Activated CD4-positive, alpha-beta memory T cell treated with anti-CD3 and anti-CD28 coated beads for 36 hours (primary cell): ENCODE results near the gene DCAF17. TPM values are rescaled to one million over a fixed set of nuclear protein-coding genes. Genes with fewer than 3 reads are reported as not detected.

Source experiments
- CTCF ChIA-PET: fragments of 350-600 bp; sonication (Branson Sonifier 250); formaldehyde crosslinking; loops from one replicate; lab custom pipeline; 2021; ENCODE audit warnings: antibody characterized with exemption, inconsistent platforms; lab: Charles Lee
- POLR2A ChIA-PET: fragments of 350-600 bp; sonication (Branson Sonifier 250); formaldehyde crosslinking; loops from one replicate; lab custom pipeline; 2021; ENCODE audit warnings: antibody characterized with exemption; lab: Charles Lee
- DNase-seq: peaks from one replicate; pipeline ENCODE4 v3.0.0-alpha.2; 2020
- H3K27ac Mint-ChIP-seq: one replicate; pipeline ENCODE4 v1.8.0; 2021; ENCODE audit warnings: mixed read lengths
- H3K27me3 Mint-ChIP-seq: one replicate; pipeline ENCODE4 v1.8.0; 2021; ENCODE audit warnings: mixed read lengths
- H3K36me3 Mint-ChIP-seq: one replicate; pipeline ENCODE4 v1.8.0; 2021; ENCODE audit warnings: mixed read lengths
- H3K4me1 Mint-ChIP-seq: one replicate; pipeline ENCODE4 v1.8.0; 2021; ENCODE audit warnings: low read depth, mixed read lengths
- H3K4me3 Mint-ChIP-seq: one replicate; pipeline ENCODE4 v1.8.0; 2021; ENCODE audit warnings: mild to moderate bottlenecking, mixed read lengths
- H3K9me3 Mint-ChIP-seq: one replicate; pipeline ENCODE4 v1.8.0; 2021; ENCODE audit warnings: mixed read lengths
- intact Hi-C: fragments of 100-400 bp; cut with micrococcal nuclease; formaldehyde crosslinking; loops from one replicate; pipeline ENCODE4 v1.15.1; 2023
- total RNA-seq, 2 experiments: library from RNA; stranded (reverse); gene quantifications; one replicate each; pipeline ENCODE4 v1.2.3, GENCODE V29; 2021

Gene DCAF17
- total RNA-seq, 2 experiments from 2014 or later: 14.1 to 14.7 TPM

GRCh38 chr2:171400395-171400794, 33.6 kb upstream of the DCAF17 start:
- H3K27me3 Mint-ChIP-seq: no peaks in the 10 kb centered on the region
- ChIA-PET POLR2A (no interaction called here), CTCF (interaction anchor here (1.3 to 1.4 kb wide), 2 partner anchors 14 to 16 kb away, joined by 3 read pairs; no protein-coding TSS in a partner anchor)
- no peak overlapping the region for H3K4me3 Mint-ChIP-seq
- intact Hi-C loops: loop anchor here (1.0 to 5.0 kb wide), 3 partner anchors 9 to 238 kb away; partner anchors contain the start of gene TLK1
- H3K36me3 Mint-ChIP-seq: peaks cover 10% of the 10 kb centered on the region
- no peak for DNase-seq
- H3K4me1 Mint-ChIP-seq: peaks cover 44% of the 10 kb centered on the region
- H3K9me3 Mint-ChIP-seq: peaks cover 10% of the 10 kb centered on the region
- no peak overlapping the region for H3K27ac Mint-ChIP-seq

- no peak for DNase-seq
- no peak overlapping the region for H3K27ac Mint-ChIP-seq
- ChIA-PET CTCF (interaction anchor here (1.4 kb wide), 1 partner anchor 14 kb away, joined by 3 read pairs; no protein-coding TSS in a partner anchor), POLR2A (no interaction called here)
- no peaks in the 10 kb centered on the region for H3K27me3 Mint-ChIP-seq
- intact Hi-C loops: loop anchor here (5.0 kb wide), 2 partner anchors 55 to 240 kb away; partner anchors contain the start of gene TLK1
- peaks cover 52% of the 10 kb centered on the region for H3K4me1 Mint-ChIP-seq
- peaks cover 10% of the 10 kb centered on the region for H3K9me3 Mint-ChIP-seq
- H3K4me3 Mint-ChIP-seq: no peak overlapping the region
- peaks cover 12% of the 10 kb centered on the region for H3K36me3 Mint-ChIP-seq
These were observed 32.1 kb upstream of the DCAF17 start for GRCh38 chr2:171401947-171402346.

DNA sequence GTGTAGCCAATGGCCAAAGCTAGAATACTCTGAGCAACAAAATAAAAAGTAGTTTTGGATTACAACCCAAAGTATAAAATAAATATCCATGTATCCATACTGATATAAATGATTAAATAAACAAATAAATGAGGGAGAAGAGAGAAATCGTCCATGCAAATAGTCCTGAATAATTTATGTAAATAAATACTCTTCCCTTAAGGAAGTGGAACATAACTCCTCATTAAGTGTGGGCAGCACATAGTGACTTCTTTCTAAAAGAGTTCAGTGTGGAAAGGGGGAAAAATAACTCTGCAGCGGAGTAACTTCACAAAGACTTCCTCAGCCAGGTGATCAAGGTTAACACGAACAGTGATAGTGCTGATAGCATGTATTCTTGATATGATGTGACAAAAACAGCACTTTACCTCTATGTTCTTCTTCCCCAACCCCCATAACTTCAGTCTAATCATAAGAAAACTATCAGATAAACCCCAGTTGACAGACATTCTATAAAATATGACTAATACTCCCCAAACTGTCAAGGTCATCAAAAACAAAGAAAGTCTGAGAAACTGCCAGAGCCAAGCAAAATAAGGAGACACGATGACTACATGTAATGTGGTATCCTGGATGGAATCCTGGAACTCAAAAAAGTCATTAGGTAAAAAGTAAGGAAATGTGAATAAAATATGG, 31.0 kb upstream of the DCAF17 start:
- H3K36me3 Mint-ChIP-seq: peaks cover 12% of the 10 kb centered on the region
- H3K4me1 Mint-ChIP-seq: peaks cover 54% of the 10 kb centered on the region
- no peak overlapping the region for H3K4me3 Mint-ChIP-seq
- intact Hi-C loops: loop anchor here (1.0 to 5.0 kb wide), 4 partner anchors 13 to 241 kb away; partner anchors contain the start of gene TLK1
- no peaks in the 10 kb centered on the region for H3K27me3 Mint-ChIP-seq
- DNase-seq: no peak
- H3K27ac Mint-ChIP-seq: no peak overlapping the region
- POLR2A ChIA-PET: no interaction called here
- peaks cover 10% of the 10 kb centered on the region for H3K9me3 Mint-ChIP-seq
- CTCF ChIA-PET: no interaction called here

- no peak for DNase-seq
- peaks cover 10% of the 10 kb centered on the region for H3K9me3 Mint-ChIP-seq
- CTCF ChIA-PET: interaction anchor here (1.3 kb wide), 1 partner anchor 137 kb away, joined by 3 read pairs; no protein-coding TSS in a partner anchor
- no peak overlapping the region for H3K4me3 Mint-ChIP-seq
- no peak overlapping the region for H3K27ac Mint-ChIP-seq
- POLR2A ChIA-PET: interaction anchor here (0.5 kb wide), 1 partner anchor 241 kb away, joined by 6 read pairs; no protein-coding TSS in a partner anchor
- intact Hi-C loops: loop anchor here (5.0 kb wide), 2 partner anchors 57 to 242 kb away; partner anchors contain the start of gene TLK1
- no peaks in the 10 kb centered on the region for H3K27me3 Mint-ChIP-seq
- peaks cover 46% of the 10 kb centered on the region for H3K4me1 Mint-ChIP-seq
- peaks cover 12% of the 10 kb centered on the region for H3K36me3 Mint-ChIP-seq
These were observed 29.8 kb upstream of the DCAF17 start for GRCh38 chr2:171404261-171404660.

DNA sequence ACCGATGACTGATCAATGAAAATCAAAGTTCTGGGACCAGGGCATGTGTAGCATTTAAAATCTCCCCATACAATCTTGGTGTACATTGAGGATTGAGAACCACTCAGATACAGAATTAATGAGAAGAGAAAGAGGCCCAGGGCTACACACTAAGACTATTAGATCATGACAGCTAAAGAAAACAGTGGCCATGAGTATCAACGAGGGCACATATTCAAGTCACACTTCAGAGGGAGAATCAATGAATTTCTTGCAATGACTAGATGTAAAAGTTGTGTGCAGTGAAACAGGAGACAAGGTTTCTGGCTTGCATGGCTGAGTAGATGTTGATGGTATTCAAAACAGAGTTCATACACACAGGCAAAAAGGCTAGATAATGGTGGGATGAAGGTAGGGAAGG, 29.3 kb upstream of the DCAF17 start:
- ChIA-PET CTCF (interaction anchor here (1.3 kb wide), 1 partner anchor 137 kb away, joined by 3 read pairs; no protein-coding TSS in a partner anchor), POLR2A (interaction anchor here (0.5 kb wide), 1 partner anchor 241 kb away, joined by 6 read pairs; no protein-coding TSS in a partner anchor)
- H3K27ac Mint-ChIP-seq: no peak overlapping the region
- H3K27me3 Mint-ChIP-seq: no peaks in the 10 kb centered on the region
- peaks cover 10% of the 10 kb centered on the region for H3K9me3 Mint-ChIP-seq
- no peak for DNase-seq
- peaks cover 12% of the 10 kb centered on the region for H3K36me3 Mint-ChIP-seq
- H3K4me1 Mint-ChIP-seq: peaks cover 47% of the 10 kb centered on the region
- intact Hi-C loops: loop anchor here (5.0 kb wide), 2 partner anchors 57 to 242 kb away; partner anchors contain the start of gene TLK1
- H3K4me3 Mint-ChIP-seq: no peak overlapping the region

DNA sequence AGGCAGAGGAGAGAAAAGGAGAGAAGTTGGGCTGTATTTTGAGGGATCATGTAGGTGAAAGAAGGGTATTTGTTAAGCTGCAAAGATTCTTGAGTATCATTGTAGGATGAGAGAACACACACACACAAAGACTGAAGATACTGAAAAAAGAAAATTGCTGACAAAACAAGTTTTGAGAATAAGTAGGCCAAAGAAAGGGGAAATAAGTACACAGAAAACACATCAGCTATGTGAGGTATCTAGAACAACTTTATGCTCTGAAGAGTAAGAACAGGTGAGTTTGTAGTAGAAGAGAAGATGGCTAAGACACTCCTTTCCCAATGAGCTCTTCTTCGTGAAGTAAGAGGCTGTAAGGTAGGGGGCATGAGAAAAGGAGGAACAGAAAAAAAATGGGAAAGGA, 28.5 kb upstream of the DCAF17 start:
- peaks cover 45% of the 10 kb centered on the region for H3K4me1 Mint-ChIP-seq
- POLR2A ChIA-PET: no interaction called here

DNA sequence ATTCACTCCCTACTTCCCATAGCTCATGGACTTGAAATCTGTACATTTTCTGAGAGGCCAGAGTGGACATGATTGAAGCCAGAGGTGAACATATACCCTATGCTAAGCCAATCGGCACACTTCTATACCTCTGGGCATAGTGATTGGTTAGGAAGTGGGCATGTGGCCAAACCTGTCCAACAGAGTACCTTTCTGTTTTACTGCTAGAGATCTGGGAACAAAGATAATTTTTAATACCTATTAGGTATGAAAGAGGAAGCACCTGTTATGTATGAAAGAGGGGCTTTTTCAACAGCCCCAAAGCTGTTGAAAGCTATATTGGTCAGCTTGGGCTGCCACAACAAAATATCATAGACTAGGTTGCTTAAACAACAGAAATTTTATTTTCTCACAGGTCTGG, 28.0 kb upstream of the DCAF17 start:
- H3K27ac Mint-ChIP-seq: no peak overlapping the region
- H3K27me3 Mint-ChIP-seq: no peaks in the 10 kb centered on the region
- intact Hi-C loops: no loop called here
- CTCF ChIA-PET: interaction anchor here (0.7 to 1.2 kb wide), 2 partner anchors 10 to 168 kb away, joined by 3 to 4 read pairs; no protein-coding TSS in a partner anchor
- peaks cover 45% of the 10 kb centered on the region for H3K4me1 Mint-ChIP-seq
- peaks cover 10% of the 10 kb centered on the region for H3K9me3 Mint-ChIP-seq
- no peak for DNase-seq
- POLR2A ChIA-PET: no interaction called here
- H3K36me3 Mint-ChIP-seq: peaks cover 12% of the 10 kb centered on the region
- H3K4me3 Mint-ChIP-seq: no peak overlapping the region

More for the DNA sequence above, 28.5 kb upstream of the DCAF17 start:
- H3K27me3 Mint-ChIP-seq: no peaks in the 10 kb centered on the region
- no peak for DNase-seq
- H3K4me3 Mint-ChIP-seq: no peak overlapping the region
- peaks cover 10% of the 10 kb centered on the region for H3K9me3 Mint-ChIP-seq
- H3K36me3 Mint-ChIP-seq: peaks cover 14% of the 10 kb centered on the region
- CTCF ChIA-PET: interaction anchor here (1.2 kb wide), 1 partner anchor 11 kb away, joined by 3 read pairs; no protein-coding TSS in a partner anchor
- intact Hi-C loops: no loop called here
- no peak overlapping the region for H3K27ac Mint-ChIP-seq

- peaks cover 47% of the 10 kb centered on the region for H3K4me1 Mint-ChIP-seq
- H3K9me3 Mint-ChIP-seq: peaks cover 1% of the 10 kb centered on the region
- ChIA-PET POLR2A (no interaction called here), CTCF (interaction anchor here (0.6 to 1.4 kb wide), 2 partner anchors 10 to 591 kb away, joined by 3 read pairs; no protein-coding TSS in a partner anchor)
- H3K27me3 Mint-ChIP-seq: no peaks in the 10 kb centered on the region
- no peak for DNase-seq
- H3K4me3 Mint-ChIP-seq: no peak overlapping the region
- no peak overlapping the region for H3K27ac Mint-ChIP-seq
- intact Hi-C loops: no loop called here
- H3K36me3 Mint-ChIP-seq: peaks cover 4% of the 10 kb centered on the region
These were observed 26.9 kb upstream of the DCAF17 start for GRCh38 chr2:171407030-171407675.

- intact Hi-C loops: no loop called here
- H3K27ac Mint-ChIP-seq: no peak overlapping the region
- no peaks in the 10 kb centered on the region for H3K9me3 Mint-ChIP-seq
- no peak for DNase-seq
- no peak overlapping the region for H3K4me3 Mint-ChIP-seq
- peaks cover 4% of the 10 kb centered on the region for H3K36me3 Mint-ChIP-seq
- POLR2A ChIA-PET: no interaction called here
- H3K4me1 Mint-ChIP-seq: peaks cover 45% of the 10 kb centered on the region
- CTCF ChIA-PET: interaction anchor here (0.6 to 1.4 kb wide), 3 partner anchors 9 to 372 kb away, joined by 3 read pairs; no protein-coding TSS in a partner anchor
- H3K27me3 Mint-ChIP-seq: no peaks in the 10 kb centered on the region
These were observed 26.4 kb upstream of the DCAF17 start for GRCh38 chr2:171407676-171408044.

DNA sequence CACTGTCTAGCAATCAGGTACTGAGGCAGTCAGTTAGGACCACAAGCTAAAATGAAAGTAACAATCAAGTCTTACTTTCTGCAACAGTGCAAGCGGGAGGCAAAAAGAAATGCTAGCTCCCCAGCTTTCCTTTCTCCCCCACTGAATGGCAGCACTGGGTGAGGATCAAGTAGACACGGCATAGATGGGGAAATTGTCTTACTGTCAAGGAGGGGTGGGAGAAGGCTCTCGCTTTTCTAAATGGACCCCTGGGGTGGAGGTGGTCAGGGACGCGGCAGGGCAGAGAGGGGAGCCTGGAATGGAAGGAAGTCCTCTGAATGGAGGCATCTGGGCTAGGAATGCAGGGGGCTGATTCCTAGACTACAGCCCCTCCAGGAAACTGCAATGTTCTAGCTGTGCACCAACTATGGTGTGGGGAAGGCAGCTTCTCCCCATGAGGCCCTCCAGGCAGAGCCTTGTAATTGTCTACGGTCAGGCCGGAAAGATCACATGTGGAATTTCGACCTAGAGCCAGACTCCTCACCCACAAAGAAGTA, 24.5 kb upstream of the DCAF17 start:
- ChIA-PET POLR2A (no interaction called here), CTCF (interaction anchor here (0.6 to 1.1 kb wide), 3 partner anchors 147 to 481 kb away, joined by 3 to 5 read pairs (median 4); no protein-coding TSS in a partner anchor)
- H3K27me3 Mint-ChIP-seq: no peaks in the 10 kb centered on the region
- DNase-seq: no peak
- H3K4me1 Mint-ChIP-seq: peaks cover 34% of the 10 kb centered on the region
- peaks cover 7% of the 10 kb centered on the region for H3K36me3 Mint-ChIP-seq
- peak overlapping the region; percentile 51 for H3K4me3 Mint-ChIP-seq
- no peaks in the 10 kb centered on the region for H3K9me3 Mint-ChIP-seq
- intact Hi-C loops: no loop called here
- peak overlapping the region; percentile 28 for H3K27ac Mint-ChIP-seq

- POLR2A ChIA-PET: interaction anchor here (0.9 kb wide), 1 partner anchor 480 kb away, joined by 3 read pairs; no protein-coding TSS in a partner anchor
- no peak overlapping the region for H3K27ac Mint-ChIP-seq
- intact Hi-C loops: no loop called here
These were observed 23.9 kb upstream of the DCAF17 start for GRCh38 chr2:171410101-171410500.

More at GRCh38 chr2:171410101-171410500, 23.9 kb upstream of the DCAF17 start:
- H3K9me3 Mint-ChIP-seq: no peaks in the 10 kb centered on the region
- H3K4me3 Mint-ChIP-seq: no peak overlapping the region
- H3K36me3 Mint-ChIP-seq: peaks cover 11% of the 10 kb centered on the region
- CTCF ChIA-PET: interaction anchor here (0.5 to 1.1 kb wide), 4 partner anchors 13 to 482 kb away, joined by 3 to 4 read pairs (median 4); no protein-coding TSS in a partner anchor
- peaks cover 33% of the 10 kb centered on the region for H3K4me1 Mint-ChIP-seq
- H3K27me3 Mint-ChIP-seq: no peaks in the 10 kb centered on the region
- DNase-seq: no peak
